ENCODE measurements around the gene FIBCD1.

GRCh38 chr9:130955947-130956621 lies 17.0 kb upstream of the FIBCD1 start:
- TF ChIP-seq ZNF217 (CRISPR knock-in tag; IDR thresholded peaks at IDR 0.05) (no peak), CSDE1 (IDR thresholded peaks at IDR 0.05) (no peak), MTA1 (IDR thresholded peaks at IDR 0.05; ENCODE audit: borderline replicate concordance) (no peak), RAD21 (CRISPR knock-in tag; conservative IDR thresholded peaks at IDR 0.05 in 1 of 2, IDR thresholded peaks at IDR 0.05 in 1 of 2) (no peak), TAF7 (tag; IDR thresholded peaks at IDR 0.05) (no peak), ZNF175 (CRISPR knock-in tag; IDR thresholded peaks at IDR 0.05; ENCODE audit: low read depth) (no peak)
- TF ChIP-seq, protein P1, sequence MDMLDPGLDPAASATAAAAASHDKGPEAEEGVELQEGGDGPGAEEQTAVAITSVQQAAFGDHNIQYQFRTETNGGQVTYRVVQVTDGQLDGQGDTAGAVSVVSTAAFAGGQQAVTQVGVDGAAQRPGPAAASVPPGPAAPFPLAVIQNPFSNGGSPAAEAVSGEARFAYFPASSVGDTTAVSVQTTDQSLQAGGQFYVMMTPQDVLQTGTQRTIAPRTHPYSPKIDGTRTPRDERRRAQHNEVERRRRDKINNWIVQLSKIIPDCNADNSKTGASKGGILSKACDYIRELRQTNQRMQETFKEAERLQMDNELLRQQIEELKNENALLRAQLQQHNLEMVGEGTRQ (CRISPR knock-in tag; IDR thresholded peaks at IDR 0.05): no peak

All from K562 (cell line).